Lung (tissue), 12 donors: Measurements from ENCODE around the gene TAOK1. TPM values are rescaled to one million over a fixed set of nuclear protein-coding genes. Genes with fewer than 3 reads are reported as not detected.

Experiments used
- ATAC-seq: fragments of 200-7000 bp; cut with Tn5 transposase; one replicate; pipeline ENCODE4 v1.9.1; 2020; ENCODE audit warnings: moderate number of reproducible peaks; ENCODE audit not compliant: insufficient read depth, low FRiP score
- DNase-seq, 3 donors: peaks; one replicate each; pipeline ENCODE4 v3.0.0-alpha.2; 2013 to 2017
- H3K27ac ChIP-seq, 2 donors: one replicate each; pipeline ENCODE4 v1.5.1; 2013; ENCODE audit warnings: mild to moderate bottlenecking in 2 of 2, moderate library complexity in 2 of 2, control low read depth in 1 of 2, inconsistent platforms in 1 of 2, low read depth in 1 of 2, low read length in 1 of 2
- H3K27me3 ChIP-seq, 3 donors: one replicate each; pipeline ENCODE4 v1.5.1; 2013; ENCODE audit warnings: low read length in 2 of 3; ENCODE audit not compliant: control insufficient read depth in 3 of 3, insufficient read depth in 3 of 3
- H3K36me3 ChIP-seq, 4 donors: one replicate each; pipeline ENCODE4 v1.5.1; 2013; ENCODE audit warnings: low read length in 4 of 4, mild to moderate bottlenecking in 1 of 4, moderate library complexity in 1 of 4; ENCODE audit not compliant: control insufficient read depth in 4 of 4, insufficient read depth in 4 of 4
- H3K4me1 ChIP-seq, 5 donors: one replicate each; pipeline ENCODE4 v1.5.1; 2013; ENCODE audit warnings: low read length in 5 of 5, mild to moderate bottlenecking in 2 of 5, moderate library complexity in 1 of 5; ENCODE audit not compliant: control insufficient read depth in 5 of 5, insufficient read depth in 5 of 5
- H3K4me3 ChIP-seq: one replicate; pipeline ENCODE4 v1.5.1; 2013; ENCODE audit warnings: mild to moderate bottlenecking, control low read depth, moderate library complexity
- H3K9ac ChIP-seq, 2 donors: one replicate each; pipeline ENCODE4 v1.5.1; 2013; ENCODE audit warnings: low read length in 2 of 2, control low read depth in 1 of 2; ENCODE audit not compliant: insufficient read depth in 1 of 2
- H3K9me3 ChIP-seq, 4 donors: one replicate each; pipeline ENCODE4 v1.5.1; 2013; ENCODE audit warnings: low read length in 3 of 4, mild to moderate bottlenecking in 1 of 4, moderate library complexity in 1 of 4; ENCODE audit not compliant: control insufficient read depth in 4 of 4, insufficient read depth in 3 of 4
- WGBS, 2 donors: extraction: QIAGEN DNeasy Blood & Tissue Kit; methylation state at CpG; one replicate each; pipeline ENCODE4 v1.1.7; 2013; 5-methylcytosine and 5-hydroxymethylcytosine counted together
- polyA plus RNA-seq, 2 donors: library from polyadenylated mRNA; stranded (reverse); fragments of 200-250 nt; gene quantifications; one replicate each; pipeline ENCODE4 v1.2.1, GENCODE V29; 2013
- total RNA-seq, 2 donors: library from RNA; depleted of rRNA in 1 of 2; stranded (reverse); fragments of >200 nt in 1 of 2; gene quantifications; one replicate each; pipeline ENCODE4 v1.2.1, GENCODE V29; 2014 to 2021
- TF ChIP-seq, protein P1 (sequence below): IDR thresholded peaks from 2 replicates; pipeline ENCODE4 v1.5.1; 2012; ENCODE audit warnings: mild to moderate bottlenecking; ENCODE audit errors: control extremely low read depth, extremely low read depth
- donor health status: control.
- donor health status: control.
- donor health status: Bipolar disorder and iron deficiency.
- donor health status: healthy.
- donor health status: DM: yes; HTN: yes; CAD: no.

Gene TAOK1
- total and polyA plus RNA-seq, 4 donors, result 8.8 to 81.0 (median 37.3) TPM

- no peak for ATAC-seq
Observed at GRCh38 chr17:29433541-29433940, 43.4 kb downstream of the TAOK1 start.

DNA sequence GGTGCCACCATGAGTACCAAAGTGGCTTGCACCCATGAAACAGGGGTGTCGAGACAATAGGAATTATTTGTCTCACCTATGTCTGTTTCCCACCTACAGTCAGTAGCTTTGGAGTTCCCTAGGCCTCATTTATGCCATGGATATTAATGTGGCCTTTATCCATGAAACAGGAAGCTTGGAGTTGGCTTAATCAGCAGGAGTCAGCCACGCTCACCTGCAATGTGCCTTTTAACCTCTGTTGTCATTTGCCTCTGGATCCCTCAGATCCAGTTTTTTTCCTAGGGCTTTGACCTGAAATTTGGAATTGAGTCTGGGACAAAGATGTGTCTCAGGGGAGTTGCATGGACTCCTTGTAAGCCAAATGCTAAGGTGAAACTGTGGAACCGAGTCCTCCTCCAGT lies 44.4 kb downstream of the TAOK1 start:
- H3K9me3 ChIP-seq, result no peaks in the 10 kb centered on the region
- H3K4me1 ChIP-seq, result peaks cover 2 to 13% (median 6%) of the 10 kb centered on the region in 5 donors
- no peak for DNase-seq
- no peak overlapping the region for H3K9ac ChIP-seq
- no peak for ATAC-seq
- H3K27ac ChIP-seq, result peak overlapping the region in 1 of 2 donors; percentile 47
- TF ChIP-seq, protein P1, sequence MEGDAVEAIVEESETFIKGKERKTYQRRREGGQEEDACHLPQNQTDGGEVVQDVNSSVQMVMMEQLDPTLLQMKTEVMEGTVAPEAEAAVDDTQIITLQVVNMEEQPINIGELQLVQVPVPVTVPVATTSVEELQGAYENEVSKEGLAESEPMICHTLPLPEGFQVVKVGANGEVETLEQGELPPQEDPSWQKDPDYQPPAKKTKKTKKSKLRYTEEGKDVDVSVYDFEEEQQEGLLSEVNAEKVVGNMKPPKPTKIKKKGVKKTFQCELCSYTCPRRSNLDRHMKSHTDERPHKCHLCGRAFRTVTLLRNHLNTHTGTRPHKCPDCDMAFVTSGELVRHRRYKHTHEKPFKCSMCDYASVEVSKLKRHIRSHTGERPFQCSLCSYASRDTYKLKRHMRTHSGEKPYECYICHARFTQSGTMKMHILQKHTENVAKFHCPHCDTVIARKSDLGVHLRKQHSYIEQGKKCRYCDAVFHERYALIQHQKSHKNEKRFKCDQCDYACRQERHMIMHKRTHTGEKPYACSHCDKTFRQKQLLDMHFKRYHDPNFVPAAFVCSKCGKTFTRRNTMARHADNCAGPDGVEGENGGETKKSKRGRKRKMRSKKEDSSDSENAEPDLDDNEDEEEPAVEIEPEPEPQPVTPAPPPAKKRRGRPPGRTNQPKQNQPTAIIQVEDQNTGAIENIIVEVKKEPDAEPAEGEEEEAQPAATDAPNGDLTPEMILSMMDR, result no peak
- no peak overlapping the region for H3K4me3 ChIP-seq
- peaks cover 0 to 3% (median 0%) of the 10 kb centered on the region in 4 donors for H3K36me3 ChIP-seq
- no peaks in the 10 kb centered on the region for H3K27me3 ChIP-seq
- WGBS, 2 donors, result 96 to 99% methylated on average over 3 of the region's 3 CpGs

More at GRCh38 chr17:29433541-29433940, 43.4 kb downstream of the TAOK1 start:
- no peak overlapping the region for H3K27ac ChIP-seq
- TF ChIP-seq, protein P1, result no peak
- no peaks in the 10 kb centered on the region for H3K27me3 ChIP-seq
- no peaks in the 10 kb centered on the region for H3K9me3 ChIP-seq
- H3K4me1 ChIP-seq, result peaks cover 2 to 13% (median 6%) of the 10 kb centered on the region in 5 donors
- H3K36me3 ChIP-seq, result peaks cover 0 to 3% (median 0%) of the 10 kb centered on the region in 4 donors
- no peak overlapping the region for H3K4me3 ChIP-seq
- H3K9ac ChIP-seq, result peak overlapping the region in 1 of 2 donors; percentile 32
- 43 to 72% methylated on average over 4 of the region's 4 CpGs for WGBS, 2 donors
- DNase-seq, result peak in 1 of 3 donors; percentile 9

- DNase-seq, result no peak
- Histone ChIP-seq H3K9ac (no peak overlapping the region), H3K36me3 (peaks cover 0 to 7% (median 2%) of the 10 kb centered on the region in 4 donors), H3K27me3 (no peaks in the 10 kb centered on the region), H3K27ac (no peak overlapping the region), H3K9me3 (no peaks in the 10 kb centered on the region), H3K4me1 (peaks cover 0 to 5% (median 0%) of the 10 kb centered on the region in 5 donors), H3K4me3 (no peak overlapping the region)
- no peak for ATAC-seq
- TF ChIP-seq, protein P1, result no peak
- 97 to 100% methylated on average over 1 of the region's 1 CpG for WGBS, 2 donors
Observed at GRCh38 chr17:29442451-29442850, 52.3 kb downstream of the TAOK1 start.

DNA sequence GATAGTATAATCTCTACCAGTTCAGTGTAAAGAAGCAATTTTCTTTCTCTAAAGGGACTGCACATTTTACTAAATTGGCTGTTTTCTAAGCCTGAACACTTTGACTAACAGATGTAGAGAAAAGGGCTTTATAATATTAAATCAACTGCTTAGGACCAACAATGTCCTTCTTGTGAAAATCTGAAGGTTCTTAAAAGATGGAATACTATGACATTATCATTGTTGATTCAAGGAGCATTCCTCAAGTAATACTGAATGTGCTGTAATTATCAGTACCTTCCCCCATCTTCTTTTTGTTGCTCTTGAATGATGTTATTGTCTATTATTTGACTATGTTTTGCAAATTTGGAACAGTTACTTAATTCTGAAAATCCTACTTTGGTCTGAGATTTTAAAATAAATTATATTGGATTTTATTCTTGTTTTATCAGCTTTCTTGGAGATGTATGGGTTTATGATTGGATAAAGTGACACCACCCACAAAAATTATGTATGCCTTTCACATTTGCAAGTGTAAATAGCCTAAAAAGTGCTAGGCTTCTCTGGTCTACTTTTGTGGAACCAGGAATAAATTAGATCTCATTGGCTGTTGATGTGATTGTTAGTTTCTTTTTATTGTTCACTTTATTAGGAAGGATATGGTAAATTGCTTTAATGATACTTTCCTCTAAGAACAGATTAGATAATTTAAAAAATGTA lies 53.0 kb downstream of the TAOK1 start:
- no peak for DNase-seq
- ATAC-seq, result no peak
- Histone ChIP-seq H3K9me3 (no peaks in the 10 kb centered on the region), H3K4me3 (no peak overlapping the region), H3K4me1 (peaks cover 0 to 5% (median 0%) of the 10 kb centered on the region in 5 donors), H3K9ac (no peak overlapping the region), H3K27ac (no peak overlapping the region), H3K36me3 (peaks cover 0 to 7% (median 2%) of the 10 kb centered on the region in 4 donors), H3K27me3 (no peaks in the 10 kb centered on the region)
- TF ChIP-seq, protein P1, result no peak
